AG04450 (cell line): Measurements from ENCODE around the gene PDZRN3. TPM values are rescaled to one million over a fixed set of nuclear protein-coding genes. Genes with fewer than 3 reads are reported as not detected.

Experiments
- CTCF ChIA-PET: fragments of 300-600, 350-600 bp; formaldehyde crosslinking; extraction: SDS; loops from one replicate; lab custom pipeline; 2022; ENCODE audit warnings: antibody characterized with exemption, inconsistent platforms; lab: Charles Lee
- POLR2A ChIA-PET: fragments of 350-600 bp; formaldehyde crosslinking; extraction: SDS; loops from one replicate; lab custom pipeline; 2021; ENCODE audit warnings: antibody characterized with exemption, inconsistent platforms; lab: Yijun Ruan, JAX
- DNase-seq: peaks from one replicate; pipeline ENCODE4 v3.0.0-alpha.2; 2011; ENCODE audit warnings: low read depth, low spot score
- H3K27ac ChIP-seq: one replicate; pipeline ENCODE4 v1.5.1; 2012; ENCODE audit warnings: low read depth, low read length, control low read depth
- H3K27me3 ChIP-seq: one replicate; pipeline ENCODE4 v1.6.0; 2012; ENCODE audit warnings: low read length; ENCODE audit not compliant: control insufficient read depth, insufficient read depth
- H3K4me3 ChIP-seq: 2 replicates; pipeline ENCODE4 v1.5.1; 2011; ENCODE audit warnings: mild to moderate bottlenecking, low read depth, low read length, control low read depth
- H3K9me3 ChIP-seq: 2 replicates; pipeline ENCODE4 v1.5.1; 2012; ENCODE audit warnings: low read length; ENCODE audit not compliant: control insufficient read depth, insufficient read depth
- CTCF ChIP-seq: IDR thresholded peaks from 2 replicates; pipeline ENCODE4 v1.5.1; 2011; ENCODE audit warnings: low read depth, low read length, control low read depth, inconsistent platforms
- polyA plus RNA-seq: library from polyadenylated mRNA; depleted of rRNA; stranded (reverse); fragments of >200 nt; gene quantifications from 2 replicates; pipeline ENCODE4 v1.2.3, GENCODE V29; 2011

Gene PDZRN3
- polyA plus RNA-seq, 1 experiment = 14.7 TPM

GRCh38 chr3:73582535-73582934 is 42.2 kb downstream of the PDZRN3 start:
- CTCF ChIA-PET = no interaction called here

DNA sequence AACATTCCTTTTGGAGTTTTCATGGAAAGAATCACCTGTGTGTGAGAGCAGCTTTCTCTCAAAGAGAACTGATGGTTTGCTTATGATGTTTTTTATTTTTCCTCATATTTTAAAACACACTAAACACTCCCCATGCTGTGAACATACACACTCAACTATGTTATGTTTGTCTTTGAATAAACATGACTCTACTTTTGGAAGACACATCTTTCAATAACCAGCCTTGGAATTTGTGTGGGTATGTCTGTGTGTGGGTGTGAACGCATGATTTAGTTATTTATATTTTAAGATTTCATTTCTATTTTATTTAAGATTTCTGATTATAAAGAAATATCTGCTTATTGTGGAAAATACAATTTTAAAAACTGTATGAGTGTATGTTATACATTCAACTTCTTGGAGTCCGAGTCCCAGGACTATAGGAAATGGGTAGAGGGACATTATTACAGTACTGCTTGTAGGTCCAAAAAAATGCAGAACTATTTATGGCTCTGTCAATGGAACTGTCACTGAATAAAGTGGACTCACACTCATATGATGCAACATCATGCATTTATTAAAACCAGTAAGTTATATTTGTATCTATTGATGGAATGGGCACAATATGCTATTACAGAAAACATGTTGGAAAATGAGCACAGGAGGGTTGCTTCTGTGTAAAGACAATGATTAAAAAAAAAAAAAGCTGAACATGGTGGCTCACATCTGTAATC is 43.5 kb downstream of the PDZRN3 start:
- no peak for DNase-seq

More at GRCh38 chr3:73582535-73582934, 42.2 kb downstream of the PDZRN3 start:
- Histone ChIP-seq H3K27me3 (no peaks in the 10 kb centered on the region), H3K9me3 (no peaks in the 10 kb centered on the region), H3K27ac (no peak overlapping the region), H3K4me3 (no peak overlapping the region)
- TF ChIP-seq CTCF = no peak
- POLR2A ChIA-PET = no interaction called here
- no peak for DNase-seq

GRCh38 chr3:73580343-73580742 is 44.4 kb downstream of the PDZRN3 start:
- TF ChIP-seq CTCF = no peak
- ChIA-PET POLR2A (interaction anchor here (1.5 kb wide), 1 partner anchor 33 kb away, joined by 9 read pairs; no protein-coding TSS in a partner anchor), CTCF (no interaction called here)
- H3K9me3 ChIP-seq = no peaks in the 10 kb centered on the region
- peak; percentile 90 for DNase-seq
- no peaks in the 10 kb centered on the region for H3K27me3 ChIP-seq
- no peak overlapping the region for H3K4me3 ChIP-seq
- H3K27ac ChIP-seq = peak overlapping the region; percentile 77

More for the DNA sequence above, 43.5 kb downstream of the PDZRN3 start:
- Histone ChIP-seq H3K4me3 (no peak overlapping the region), H3K27me3 (no peaks in the 10 kb centered on the region), H3K9me3 (no peaks in the 10 kb centered on the region), H3K27ac (no peak overlapping the region)
- TF ChIP-seq CTCF = no peak
- POLR2A ChIA-PET = interaction anchor here (0.7 to 1.5 kb wide), 2 partner anchors 34 to 642 kb away, joined by 3 to 9 read pairs; no protein-coding TSS in a partner anchor
- CTCF ChIA-PET = interaction anchor here (0.7 kb wide), 1 partner anchor 50 kb away, joined by 3 read pairs; no protein-coding TSS in a partner anchor

GRCh38 chr3:73577704-73578103 is 47.0 kb downstream of the PDZRN3 start:
- Histone ChIP-seq H3K4me3 (no peak overlapping the region), H3K9me3 (no peaks in the 10 kb centered on the region), H3K27ac (no peak overlapping the region), H3K27me3 (no peaks in the 10 kb centered on the region)
- ChIA-PET CTCF (no interaction called here), POLR2A (no interaction called here)
- DNase-seq = no peak
- TF ChIP-seq CTCF = no peak

DNA sequence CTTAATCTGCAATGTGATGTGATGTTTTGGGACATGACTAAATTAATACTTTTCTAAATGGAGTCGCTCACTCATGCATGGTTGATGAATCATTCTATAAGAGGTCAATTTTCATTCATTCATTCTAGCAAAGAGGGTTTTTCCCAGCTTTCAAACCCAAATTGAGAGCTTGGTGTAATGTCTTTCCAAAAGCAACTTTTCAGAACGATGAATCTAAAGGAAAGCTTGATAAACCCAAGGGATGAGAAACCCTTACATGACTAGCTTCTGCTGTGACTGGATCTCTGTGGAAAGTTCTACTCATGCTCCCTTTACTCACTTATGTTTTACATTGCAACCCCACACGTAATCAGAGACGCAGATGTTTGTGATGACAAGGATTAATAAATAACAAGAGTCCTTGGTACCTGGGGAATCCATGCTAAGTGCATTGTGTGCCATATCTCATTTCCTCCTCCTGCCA is 47.7 kb downstream of the PDZRN3 start:
- Histone ChIP-seq H3K27ac (no peak overlapping the region), H3K27me3 (no peaks in the 10 kb centered on the region), H3K9me3 (no peaks in the 10 kb centered on the region), H3K4me3 (no peak overlapping the region)
- no peak for TF ChIP-seq CTCF
- DNase-seq = no peak
- CTCF ChIA-PET = no interaction called here
- POLR2A ChIA-PET = no interaction called here
